Iris pigment epithelial cell (primary cell): ENCODE results near the gene UBE3D.
"Not testable (repeated sequence)": the region's sequence is repeated elsewhere in the genome, so short reads cannot be mapped to it uniquely, and the experiment has no call there.

ENCODE experiments used
- DNase-seq: peaks from one replicate; pipeline ENCODE4 v3.0.0-alpha.2; 2011; ENCODE audit warnings: low read depth

The UBE3D gene

DNA sequence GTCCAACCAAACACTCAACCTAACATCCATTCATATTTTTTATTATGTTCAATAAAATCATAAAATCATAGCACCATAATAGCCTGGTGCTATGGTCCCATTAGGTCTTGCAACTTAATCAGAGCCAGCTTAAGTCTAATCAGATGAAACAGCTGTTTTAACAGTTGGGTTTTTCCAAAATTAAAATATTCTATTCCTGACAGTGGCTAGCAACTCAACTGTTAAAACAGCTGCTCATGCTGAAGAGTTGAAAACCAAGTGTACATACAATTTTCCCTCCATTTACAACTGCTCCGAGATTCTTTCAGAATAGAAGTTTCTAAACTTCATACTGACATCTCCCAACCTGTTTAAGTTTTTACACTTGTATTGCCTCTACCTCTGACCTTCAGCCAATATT, 89.5 kb downstream of the UBE3D start:
- no peak for DNase-seq

DNA sequence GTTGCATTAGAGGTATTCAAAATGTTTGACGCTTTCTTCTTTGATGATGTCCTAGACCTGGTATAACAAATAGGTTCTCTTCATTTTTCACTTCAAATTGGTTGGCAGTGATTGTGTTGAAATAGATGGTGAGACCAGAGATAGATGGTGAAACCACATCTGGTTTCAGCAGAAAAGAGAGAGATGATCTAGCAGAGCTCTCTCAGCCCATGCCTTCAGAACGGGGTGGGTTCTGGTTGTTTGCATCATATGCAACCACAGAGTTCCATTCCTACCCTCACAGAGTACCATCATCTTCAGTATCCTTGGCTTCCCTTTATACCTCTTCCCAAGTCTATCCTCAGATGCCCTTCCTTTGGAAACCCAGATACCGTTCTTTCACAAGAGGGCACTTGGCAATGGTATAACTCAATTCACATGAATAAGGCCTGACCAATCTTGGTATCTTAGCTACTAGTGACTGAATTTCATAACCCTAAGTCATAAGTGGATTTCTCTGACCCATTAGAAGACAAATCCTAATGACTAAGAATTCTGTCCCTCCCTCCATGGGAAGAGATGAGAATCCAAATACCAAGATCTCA, 93.7 kb downstream of the UBE3D start:
- no peak for DNase-seq

DNA sequence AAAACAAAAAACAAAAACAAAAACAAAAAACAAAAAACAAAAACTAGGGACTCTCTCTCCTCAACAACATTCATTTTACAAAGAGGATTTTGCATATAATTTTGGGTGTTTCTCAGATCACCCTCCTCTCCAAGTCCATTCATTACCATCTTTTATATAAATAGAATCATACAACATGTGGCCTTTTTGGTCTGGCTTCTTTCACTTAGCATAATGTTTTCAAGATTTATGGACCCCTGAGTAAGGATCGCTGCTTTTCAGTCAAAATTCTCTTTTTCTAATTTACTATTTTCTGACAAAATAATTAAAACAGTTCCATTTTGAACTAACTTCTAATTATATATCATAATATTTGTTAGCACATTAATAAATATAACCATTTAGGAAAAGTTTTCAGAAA, 94.8 kb downstream of the UBE3D start:
- no peak for DNase-seq

DNA sequence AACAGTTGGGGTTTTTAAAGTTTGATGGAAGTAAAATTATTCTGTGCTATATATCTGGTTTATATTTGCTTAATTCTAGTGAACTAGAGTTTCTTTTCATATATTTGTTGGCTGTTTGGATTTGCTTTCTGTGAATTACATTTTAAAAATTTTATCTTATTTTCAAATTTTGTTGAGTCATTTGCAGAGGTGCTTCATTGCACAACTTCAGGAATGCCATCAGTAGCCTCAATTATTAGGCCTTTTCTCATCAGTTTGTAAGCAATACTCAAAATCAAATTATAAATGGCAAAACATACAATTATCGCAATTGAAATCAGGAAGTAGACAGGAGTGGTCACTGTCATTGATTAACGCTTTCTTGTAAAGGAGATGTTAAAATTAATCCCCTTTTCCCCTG, 96.9 kb downstream of the UBE3D start:
- DNase-seq, result peak; percentile 31

DNA sequence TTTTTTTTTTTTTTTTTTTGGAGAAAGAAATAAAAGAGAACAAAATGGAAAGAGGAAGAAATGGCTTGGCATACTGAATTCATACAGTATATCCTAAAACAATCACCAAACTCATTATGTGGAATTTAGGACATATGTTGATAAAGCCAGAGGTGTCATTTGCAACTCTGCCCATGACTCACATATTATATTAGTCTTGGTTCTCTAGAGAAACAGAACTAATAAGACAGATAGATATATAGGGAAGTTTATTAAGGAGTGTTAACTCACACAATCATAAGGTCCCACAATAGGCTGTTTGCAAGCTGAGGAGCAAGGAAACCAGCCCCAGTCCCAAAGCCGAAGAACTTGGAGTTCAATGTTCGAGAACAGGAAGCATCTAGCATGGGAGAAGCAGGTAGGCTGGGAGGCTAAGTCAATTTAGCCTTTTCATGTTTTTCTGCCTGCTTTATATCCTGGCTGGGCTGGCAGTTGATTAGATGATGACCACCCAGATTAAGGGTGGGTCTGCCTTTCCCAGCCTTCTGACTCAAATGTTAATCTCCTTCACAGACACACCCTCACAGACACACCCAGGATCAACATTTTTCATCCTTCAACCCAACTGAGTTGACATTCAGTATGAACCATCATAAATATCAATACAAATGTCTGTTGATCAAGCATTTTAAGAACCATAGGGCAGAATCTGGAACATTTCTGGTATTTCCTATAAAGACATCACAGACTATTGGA, 102.3 kb downstream of the UBE3D start:
- no peak for DNase-seq

DNA sequence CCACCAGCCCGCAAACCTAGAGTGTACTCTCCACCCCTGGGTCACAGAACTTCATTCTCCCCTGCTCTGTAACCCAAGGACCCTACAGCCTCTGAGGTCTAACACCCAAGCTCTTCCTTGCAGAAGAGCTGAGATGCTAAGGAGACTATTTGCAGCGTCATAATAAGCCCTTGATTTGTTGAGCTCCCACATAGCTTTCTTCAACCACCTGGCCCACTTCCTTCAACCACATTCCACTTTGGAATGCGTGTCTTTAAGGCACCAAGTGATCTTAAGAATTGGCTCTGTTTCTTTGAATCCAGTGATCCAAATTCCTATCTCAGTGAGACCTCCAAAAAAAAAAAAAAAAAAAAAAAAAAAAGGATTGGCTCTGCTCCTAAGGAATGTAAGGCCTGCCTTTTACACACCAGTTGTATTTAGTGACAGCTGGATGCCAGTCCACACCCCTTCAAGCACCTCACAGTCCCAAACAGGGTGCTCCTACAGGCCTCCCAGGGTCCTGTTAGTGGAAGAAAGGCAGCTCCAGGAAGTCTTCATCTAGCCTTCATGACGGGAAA, 106.2 kb downstream of the UBE3D start:
- peak; percentile 45 for DNase-seq

DNA sequence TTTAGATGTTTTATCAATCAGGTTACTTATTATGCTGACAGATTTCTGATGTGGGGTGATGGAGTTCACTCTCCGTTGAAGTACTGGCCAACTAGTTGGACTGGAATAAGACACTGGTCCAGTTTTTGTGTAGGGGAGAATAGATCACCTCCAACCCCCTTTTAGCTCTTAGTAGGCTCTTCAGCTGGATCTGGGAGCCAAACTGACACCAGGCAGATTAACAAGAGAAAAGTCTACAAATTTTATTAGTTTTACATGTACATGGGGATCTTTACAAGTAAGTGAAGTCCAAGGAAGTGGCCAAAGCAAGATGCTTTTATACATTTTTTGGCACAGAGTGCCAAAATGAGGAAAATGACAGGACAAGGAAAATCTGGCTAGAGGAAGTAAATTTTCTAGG, 107.1 kb downstream of the UBE3D start:
- no peak for DNase-seq

DNA sequence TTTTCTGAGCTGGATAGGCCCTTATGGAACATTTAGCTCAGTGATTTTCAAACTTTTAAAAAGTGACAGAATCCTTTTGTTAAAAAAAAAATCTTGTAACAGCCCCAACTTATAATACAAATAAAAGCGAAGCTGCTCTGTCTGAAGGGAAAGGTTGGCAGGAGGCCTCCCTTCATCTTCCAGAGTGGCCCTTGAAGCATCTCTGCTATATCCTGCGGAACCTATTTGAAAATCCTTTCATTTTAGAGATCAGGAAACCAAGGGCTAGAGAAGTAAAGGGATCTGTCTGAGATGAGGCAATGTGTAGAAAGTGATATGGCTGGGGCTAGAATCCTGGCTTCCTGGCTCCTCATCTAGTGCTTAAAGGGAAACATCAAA, 107.8 kb downstream of the UBE3D start:
- no peak for DNase-seq

DNA sequence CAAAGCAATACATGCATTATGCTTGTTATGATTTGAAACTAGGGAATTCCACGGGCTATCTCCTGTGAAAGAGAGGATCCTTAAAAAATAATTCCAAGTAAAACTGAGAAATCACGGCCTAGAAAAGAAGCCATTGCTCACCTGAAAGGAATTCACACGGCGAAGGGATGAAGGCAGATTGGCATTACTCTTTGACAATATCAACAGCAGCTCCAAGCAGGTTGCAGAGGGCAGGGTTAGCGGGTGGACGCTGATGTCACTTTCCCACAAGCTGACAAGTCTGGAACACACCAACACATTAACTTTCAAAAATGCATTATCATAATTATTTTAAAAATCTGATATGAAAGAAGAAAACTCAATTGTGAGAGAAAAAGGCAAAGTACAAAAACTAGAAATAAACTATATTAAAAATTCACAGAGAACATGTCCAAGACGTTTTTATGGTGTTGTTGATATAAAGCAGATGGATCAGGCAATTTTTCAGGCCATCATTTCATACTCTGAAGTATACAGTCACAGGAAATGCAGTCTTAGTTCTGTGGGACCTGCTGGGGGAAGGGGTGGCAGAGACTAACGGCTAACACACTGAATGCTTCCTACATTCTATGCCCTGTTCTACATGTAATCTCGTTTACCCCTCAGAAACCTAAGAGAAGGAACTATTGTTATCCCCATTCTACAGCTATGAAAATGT, 108.3 kb downstream of the UBE3D start:
- DNase-seq, result peak; percentile 25

DNA sequence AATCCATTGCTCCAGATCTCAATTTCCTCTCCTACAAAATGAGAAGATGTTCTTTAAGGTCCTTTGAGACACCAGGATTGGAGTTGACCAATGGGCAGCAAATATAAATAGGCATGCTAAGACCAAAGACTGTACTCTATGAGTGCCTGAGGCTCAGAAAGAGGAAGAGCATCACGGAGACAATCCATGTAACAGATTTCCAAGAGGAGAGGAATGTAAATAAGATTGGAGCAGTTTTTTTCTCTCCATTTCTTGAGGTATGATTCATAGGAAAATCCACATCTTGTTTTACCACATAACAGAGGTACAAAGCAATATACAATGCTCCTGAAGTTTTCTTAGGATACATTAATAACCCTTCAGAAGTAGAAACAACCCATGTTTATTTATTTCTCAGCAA, 109.8 kb downstream of the UBE3D start:
- peak; percentile 76 for DNase-seq

DNA sequence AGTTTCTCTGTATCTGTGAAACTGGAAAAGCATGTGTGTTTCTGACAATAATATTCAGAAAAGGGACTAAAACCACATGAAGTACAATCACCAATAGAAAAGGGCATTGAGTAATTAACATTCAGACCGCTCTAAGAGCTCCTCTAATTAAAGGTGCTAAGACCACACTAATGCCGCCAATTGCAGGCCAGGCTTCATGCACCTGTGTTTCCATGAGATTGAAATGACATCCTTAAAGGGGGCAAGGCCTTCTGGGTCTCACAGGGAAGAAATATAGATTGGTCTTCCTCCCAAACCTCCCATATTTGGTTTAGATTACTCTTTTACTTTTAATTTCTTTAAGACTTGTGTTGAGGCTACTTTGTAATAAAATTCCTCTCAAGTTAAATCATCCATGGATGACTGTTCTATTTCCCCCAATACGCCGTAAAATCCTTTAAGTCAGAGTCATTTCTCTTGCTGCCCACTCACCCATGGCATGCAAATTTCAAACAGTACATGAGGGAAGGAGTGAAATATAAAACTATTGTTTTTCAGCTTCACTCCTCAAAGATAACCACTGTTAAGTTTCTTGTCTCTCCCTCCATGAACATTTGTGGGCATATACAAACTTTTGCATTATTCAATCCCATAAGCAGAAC, 110.6 kb downstream of the UBE3D start:
- DNase-seq, result peak; percentile 78

DNA sequence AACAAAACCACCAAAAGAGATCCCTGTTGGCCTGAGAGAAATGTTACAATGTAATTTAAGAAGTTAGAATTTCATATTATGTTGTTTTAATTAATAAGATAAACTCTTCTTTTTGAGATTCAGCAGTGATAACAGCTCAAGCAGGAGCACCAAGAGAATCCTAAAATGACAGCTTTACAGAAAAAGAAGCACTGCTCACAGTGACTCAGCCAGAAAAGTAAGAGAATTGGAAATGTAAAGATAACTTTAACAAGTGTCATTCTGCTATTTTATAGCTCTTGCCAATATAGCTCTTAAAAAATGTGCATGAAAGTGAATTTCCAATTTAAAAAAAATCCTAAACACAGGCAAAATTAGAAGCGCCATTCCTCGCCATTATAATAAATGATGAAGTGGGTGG, 111.3 kb downstream of the UBE3D start:
- DNase-seq, result peak; percentile 12

DNA sequence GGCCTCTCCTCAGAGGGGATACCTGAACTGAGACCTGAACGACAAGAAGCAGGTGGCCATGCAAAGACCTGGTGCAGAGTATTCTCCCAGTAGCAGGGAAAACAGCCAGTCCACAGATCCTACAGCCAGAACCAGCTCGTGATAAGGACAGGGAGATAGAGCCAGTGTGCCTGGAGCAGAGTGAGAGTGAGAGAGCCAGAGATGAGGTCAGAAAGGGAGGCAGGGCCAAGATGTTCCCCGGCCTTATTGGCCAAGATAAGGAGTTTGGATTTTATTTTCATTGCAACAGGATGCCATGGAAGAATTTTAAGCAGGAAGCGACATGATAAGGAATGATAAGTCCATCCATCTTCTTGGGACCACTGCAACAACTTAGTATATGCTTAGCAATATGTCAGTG, 111.8 kb downstream of the UBE3D start:
- DNase-seq, result peak; percentile 18

DNA sequence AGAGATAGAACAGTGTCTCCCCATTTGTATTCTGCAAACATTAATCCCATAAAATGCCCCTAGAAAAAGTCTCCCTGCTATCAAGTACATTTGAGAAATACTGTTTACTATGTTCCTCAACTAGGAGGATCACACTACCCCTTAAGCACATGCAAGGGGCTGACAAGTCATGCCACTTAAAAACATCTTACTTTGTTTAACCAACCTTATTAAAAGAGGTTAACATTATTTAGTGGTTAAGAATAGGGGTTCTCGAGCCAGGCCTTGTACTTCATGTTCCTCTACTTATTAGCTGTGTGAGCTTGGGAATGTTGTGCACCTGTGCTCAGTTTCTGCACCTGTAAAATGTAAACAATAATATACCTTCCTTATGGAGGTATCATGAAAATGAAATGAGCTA, 113.7 kb downstream of the UBE3D start:
- no peak for DNase-seq

DNA sequence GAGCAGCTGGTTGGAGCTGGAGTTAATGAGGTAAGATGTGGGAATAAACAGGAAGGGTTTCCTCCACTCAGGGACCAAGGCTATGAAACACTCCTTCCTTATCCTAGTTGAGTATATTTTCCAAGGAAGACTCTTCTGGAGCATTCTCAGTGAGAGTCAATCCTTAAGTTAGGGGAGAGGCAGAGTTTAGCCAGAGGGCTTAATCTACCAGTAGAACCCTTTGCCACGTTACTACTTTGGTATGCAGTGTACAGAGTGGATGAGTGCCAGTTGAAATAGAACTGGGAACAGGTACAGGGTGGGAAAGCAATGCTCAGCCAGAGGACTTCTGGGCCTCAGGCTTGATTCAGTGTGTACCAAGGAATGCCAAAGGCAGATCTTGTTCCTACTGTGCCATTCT, 114.3 kb downstream of the UBE3D start:
- peak; percentile 10 for DNase-seq

DNA sequence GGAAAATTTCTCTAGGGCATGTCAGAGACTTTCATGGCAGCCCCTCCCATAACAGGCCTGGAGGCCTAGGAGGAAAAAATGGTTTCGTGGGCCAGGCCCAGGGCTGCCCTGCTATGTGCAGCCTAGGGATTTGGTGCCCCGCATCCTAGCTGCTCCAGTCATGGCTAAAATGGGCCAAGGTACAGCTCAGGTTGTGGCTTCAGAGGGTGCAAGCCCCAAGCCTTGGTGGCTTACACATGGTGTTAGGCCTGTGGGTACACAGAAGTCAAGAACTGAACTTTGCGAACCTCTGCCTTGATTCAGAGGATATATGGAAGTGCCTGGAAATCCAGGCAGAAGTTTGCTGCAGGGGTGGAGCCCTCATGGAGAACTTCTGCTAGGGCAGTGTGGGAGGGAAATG, 134.7 kb downstream of the UBE3D start:
- DNase-seq, result not testable (repeated sequence)

DNA sequence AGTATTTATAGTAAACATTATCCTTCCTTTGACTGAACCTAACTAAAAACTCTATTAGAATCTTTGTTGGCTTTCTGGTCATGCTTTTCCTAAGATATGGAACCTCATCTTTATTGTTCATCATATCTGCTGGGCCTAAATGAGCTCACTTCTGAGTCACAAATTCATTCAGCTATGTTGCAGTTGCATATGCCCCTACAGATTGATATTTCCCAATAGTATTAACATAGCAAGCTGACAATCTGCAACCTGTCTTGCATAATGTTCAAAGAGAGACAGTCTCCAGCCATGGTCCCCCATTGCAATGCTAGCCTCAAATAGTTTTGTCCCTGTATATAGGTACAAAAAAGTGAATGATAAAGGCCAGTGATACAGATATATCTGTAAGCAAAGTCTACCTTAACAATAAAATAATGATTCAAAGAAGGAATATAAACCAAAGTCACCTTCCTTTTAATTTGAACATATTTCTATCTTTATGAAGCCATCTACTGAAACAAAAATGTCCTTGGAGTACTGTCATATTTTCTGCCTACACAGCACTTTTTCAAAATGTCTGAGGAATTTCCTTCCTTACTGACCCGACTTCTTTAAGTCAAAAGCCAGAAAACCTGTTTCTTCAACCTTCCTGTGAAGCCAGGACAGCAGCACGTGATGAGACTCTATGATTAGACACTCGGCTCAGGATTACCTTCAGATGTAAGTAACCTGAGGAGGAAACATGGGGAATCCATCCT, 140.7 kb downstream of the UBE3D start:
- DNase-seq, result peak; percentile 67

DNA sequence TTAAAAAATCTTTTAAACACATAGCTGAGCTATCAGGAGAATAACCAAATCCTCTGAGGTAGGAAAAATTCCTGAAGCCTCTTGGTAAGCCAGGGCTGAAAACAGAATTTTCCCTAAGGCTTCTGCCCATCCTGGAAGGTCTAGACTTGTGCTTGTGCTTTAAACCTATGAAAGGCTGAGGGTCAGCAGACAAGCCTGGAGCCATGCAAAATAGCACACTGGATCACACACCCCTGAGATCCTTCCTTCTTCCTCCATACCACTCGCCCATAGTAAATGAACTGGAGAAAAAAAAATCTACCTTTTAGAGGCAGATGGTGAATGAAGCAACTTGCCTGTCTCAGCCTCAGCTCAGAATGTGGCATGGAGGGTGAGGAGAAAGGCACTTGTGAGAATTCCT, 144.4 kb downstream of the UBE3D start:
- DNase-seq, result no peak

DNA sequence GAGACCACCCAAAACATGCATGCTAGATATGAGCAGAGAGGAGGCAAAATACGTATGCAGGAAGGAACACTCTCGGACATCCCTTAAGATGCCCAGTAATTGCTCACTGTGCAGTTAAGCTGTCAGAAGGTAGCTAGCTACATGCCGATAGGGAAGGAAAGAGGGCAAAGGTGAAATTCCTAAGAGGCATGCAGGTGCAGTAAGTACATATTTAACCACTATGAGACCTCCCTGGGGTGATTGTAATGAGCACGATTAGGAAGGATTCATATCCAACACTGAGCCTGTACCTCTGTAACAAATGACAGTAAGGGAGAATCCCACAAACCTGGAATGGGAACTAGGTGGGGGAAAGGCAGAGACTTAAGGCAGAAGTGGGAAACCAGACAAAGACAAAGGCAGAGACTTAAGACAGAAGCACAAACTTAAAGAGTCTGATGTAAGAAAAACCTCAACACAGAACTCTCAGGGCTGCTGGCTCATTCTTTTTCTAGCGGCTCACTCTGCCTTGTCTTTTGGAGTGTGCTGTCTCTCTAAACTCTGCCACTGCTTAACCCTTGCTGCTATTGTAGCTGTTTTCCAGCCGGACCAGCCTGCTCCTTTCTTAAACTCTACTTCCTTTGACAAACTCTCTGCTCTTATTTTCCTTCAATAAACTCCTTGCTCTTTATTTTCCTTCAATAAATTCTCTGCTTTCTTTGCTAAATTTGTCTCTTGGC, 148.1 kb downstream of the UBE3D start:
- DNase-seq, result peak; percentile 24

DNA sequence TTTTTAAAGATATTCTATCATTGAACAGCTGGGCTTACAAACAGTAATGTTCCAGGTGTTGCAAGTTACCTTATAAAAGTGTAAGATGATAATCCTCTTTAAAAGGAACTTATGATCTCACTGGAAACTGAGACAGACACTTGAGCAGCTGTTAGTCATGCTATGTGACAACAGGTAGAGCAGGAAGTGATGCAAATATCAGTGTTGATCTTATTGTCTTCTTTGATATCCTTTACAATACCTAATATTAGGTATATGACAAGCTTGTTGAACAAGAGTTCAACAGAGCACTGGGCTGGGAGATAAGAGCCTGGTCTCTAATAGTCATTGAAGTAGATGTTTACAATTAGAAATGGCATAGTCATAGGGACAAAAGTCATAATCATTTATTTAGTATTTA, 150.0 kb downstream of the UBE3D start:
- no peak for DNase-seq

DNA sequence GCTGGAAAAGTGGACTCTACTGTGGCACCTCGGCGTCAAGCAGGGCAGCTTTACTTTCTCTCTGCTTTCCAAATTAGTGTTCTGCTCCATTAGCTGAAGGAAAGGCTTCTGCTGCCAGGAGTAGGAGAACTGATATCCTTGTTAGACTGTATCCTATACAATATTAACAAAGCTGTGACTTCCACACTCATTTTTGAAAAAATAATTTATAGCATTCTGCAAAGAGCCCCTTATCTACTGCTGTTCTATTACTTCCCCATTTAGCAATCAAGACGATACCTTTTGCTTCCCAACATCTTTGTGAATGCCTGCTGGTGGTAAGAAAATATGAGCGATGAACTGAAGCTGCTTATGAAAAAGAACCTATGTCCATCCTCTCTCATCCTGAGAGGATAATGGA, 151.1 kb downstream of the UBE3D start:
- no peak for DNase-seq
